Amniotic stem cell (primary cell): ENCODE measurements around the gene KIAA0513.

ENCODE experiments used
- DNase-seq: peaks from one replicate; lab custom pipeline; 2025; lab: John Stamatoyannopoulos, UW

KIAA0513 gene

GRCh38 chr16:85072076-85072860 lies 44.7 kb downstream of the KIAA0513 start:
- DNase-seq = no peak

- no peak for DNase-seq
Measured at GRCh38 chr16:85072947-85073346, 45.4 kb downstream of the KIAA0513 start.

- DNase-seq = no peak
Measured at GRCh38 chr16:85074225-85074914, 46.8 kb downstream of the KIAA0513 start.

GRCh38 chr16:85075236-85075924 lies 47.8 kb downstream of the KIAA0513 start:
- no peak for DNase-seq

GRCh38 chr16:85077039-85077438 lies 49.4 kb downstream of the KIAA0513 start:
- no peak for DNase-seq

GRCh38 chr16:85077576-85078125 lies 50.1 kb downstream of the KIAA0513 start:
- DNase-seq = no peak

GRCh38 chr16:85078226-85078625 lies 50.6 kb downstream of the KIAA0513 start:
- DNase-seq = no peak

GRCh38 chr16:85078952-85079351 lies 51.4 kb downstream of the KIAA0513 start:
- no peak for DNase-seq

- DNase-seq = no peak
Measured at GRCh38 chr16:85079785-85080570, 52.4 kb downstream of the KIAA0513 start.

GRCh38 chr16:85081038-85081437 lies 53.4 kb downstream of the KIAA0513 start:
- DNase-seq = no peak

- no peak for DNase-seq
Measured at GRCh38 chr16:85081765-85082164, 54.2 kb downstream of the KIAA0513 start.

GRCh38 chr16:85082173-85083050 lies 54.8 kb downstream of the KIAA0513 start:
- no peak for DNase-seq

GRCh38 chr16:85083051-85083639 lies 55.5 kb downstream of the KIAA0513 start:
- no peak for DNase-seq

GRCh38 chr16:85084841-85085510 lies 57.4 kb downstream of the KIAA0513 start:
- no peak for DNase-seq

GRCh38 chr16:85085721-85086120 lies 58.1 kb downstream of the KIAA0513 start:
- DNase-seq = no peak

GRCh38 chr16:85086347-85087291 lies 59.0 kb downstream of the KIAA0513 start:
- no peak for DNase-seq

GRCh38 chr16:85087899-85088569 lies 60.4 kb downstream of the KIAA0513 start:
- no peak for DNase-seq

GRCh38 chr16:85088570-85089199 lies 61.1 kb downstream of the KIAA0513 start:
- no peak for DNase-seq
